ENCODE results near the gene IRF9.
"Not testable (repeated sequence)": the region's sequence is repeated elsewhere in the genome, so short reads cannot be mapped to it uniquely, and the experiment has no call there.

IRF9 gene

DNA sequence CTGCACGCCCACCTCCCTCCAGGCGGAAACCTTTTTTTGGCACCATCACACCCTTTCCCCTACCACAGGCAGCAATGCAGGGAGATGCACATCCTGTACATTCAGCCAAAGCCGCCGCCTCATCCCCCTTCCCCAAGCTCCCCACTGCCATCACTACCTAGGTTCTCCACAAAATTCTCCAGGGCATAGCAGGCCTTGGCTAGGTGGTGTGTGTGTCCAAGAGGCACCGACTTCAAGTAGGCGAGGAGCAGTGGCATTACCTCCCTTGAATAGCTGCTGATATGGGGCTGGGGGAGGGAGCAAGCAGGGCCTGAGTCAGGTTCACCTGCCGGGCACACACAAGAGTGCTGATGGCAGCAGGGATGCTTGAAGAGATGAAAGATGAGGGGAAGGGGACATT is 24.0 kb downstream of the IRF9 start:
- in situ Hi-C loops (cut with HindIII; ENCODE audit: low pct_ligation_motif_present, low pct_unique_long_range_greater_than_20kb, low sequenced_read_pairs) = no loop called here
- no peak for DNase-seq

DNA sequence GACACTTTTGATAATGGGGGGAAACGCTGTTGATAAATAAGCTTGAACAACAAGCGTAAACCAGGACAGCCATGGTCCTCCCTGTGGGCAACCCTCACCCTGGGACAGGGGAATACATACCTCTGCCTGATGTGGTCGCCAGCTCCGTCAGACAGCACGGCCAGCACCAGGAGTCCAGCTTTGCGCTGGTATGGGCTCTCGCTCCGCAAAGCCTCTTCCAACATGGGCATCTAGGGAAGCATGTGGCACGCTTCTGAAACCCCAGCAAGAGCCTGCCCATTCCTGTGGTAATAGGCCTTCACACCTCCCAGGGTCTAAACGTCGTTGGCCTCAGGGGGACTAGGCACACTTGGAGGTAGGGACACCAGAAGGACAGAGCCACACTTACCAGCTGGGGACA is 24.7 kb downstream of the IRF9 start:
- in situ Hi-C loops (cut with HindIII; ENCODE audit: low pct_ligation_motif_present, low pct_unique_long_range_greater_than_20kb, low sequenced_read_pairs) = no loop called here
- DNase-seq = no peak

DNA sequence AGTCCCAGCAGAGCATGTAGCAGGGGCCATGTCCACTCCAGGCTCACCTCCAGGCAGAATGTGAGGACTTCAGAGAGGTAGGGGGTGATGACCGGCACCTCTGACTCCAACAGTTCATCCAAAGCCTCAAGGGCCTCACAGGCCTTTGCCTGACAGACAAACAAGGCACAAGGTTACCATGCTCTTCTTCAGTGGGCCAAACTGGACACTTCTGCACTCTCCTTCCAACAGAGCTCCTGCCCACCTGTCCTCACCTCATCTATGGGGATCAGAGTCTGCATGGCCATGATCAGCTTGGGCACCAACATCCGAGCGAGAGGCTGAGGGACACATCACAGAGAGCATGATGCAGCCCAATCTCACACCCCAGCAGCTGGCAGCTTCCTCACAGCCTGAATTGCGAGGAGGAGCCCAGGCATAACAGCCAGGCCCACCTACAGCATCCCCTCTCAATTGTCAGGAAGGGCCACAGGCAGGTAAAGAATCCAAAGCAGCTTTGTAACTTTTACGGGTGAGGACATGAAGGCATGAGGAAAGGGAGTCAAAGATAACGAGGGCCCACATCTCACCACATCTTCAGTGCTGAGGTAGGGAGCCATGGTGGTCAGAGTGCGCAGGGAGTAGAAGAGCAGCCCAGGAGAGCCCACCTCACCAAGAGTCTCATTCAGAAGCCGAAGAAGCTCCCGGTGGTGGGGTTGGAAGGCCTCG is 25.9 kb downstream of the IRF9 start:
- DNase-seq = no peak
- in situ Hi-C loops (cut with HindIII; ENCODE audit: low pct_ligation_motif_present, low pct_unique_long_range_greater_than_20kb, low sequenced_read_pairs) = no loop called here

DNA sequence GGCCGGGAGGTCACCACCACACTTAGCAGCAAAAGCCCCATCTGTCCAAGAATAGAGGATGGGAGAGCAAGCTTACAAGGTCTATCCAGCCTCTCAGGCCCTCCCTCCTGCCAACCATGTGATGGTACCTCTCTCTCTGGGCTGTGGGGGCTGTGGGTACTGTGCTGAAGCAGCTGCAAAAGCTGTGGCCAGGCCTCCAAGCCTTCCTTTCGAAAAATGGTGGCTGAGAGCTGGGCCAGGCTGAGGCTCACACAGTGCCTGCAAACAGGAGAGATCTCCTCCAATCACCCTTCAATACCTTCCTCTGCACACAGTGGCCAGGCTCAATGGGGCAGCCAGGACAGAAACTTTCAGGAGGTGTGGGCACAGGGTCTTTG is 26.5 kb downstream of the IRF9 start:
- DNase-seq = no peak
- in situ Hi-C loops (cut with HindIII; ENCODE audit: low pct_ligation_motif_present, low pct_unique_long_range_greater_than_20kb, low sequenced_read_pairs) = no loop called here

DNA sequence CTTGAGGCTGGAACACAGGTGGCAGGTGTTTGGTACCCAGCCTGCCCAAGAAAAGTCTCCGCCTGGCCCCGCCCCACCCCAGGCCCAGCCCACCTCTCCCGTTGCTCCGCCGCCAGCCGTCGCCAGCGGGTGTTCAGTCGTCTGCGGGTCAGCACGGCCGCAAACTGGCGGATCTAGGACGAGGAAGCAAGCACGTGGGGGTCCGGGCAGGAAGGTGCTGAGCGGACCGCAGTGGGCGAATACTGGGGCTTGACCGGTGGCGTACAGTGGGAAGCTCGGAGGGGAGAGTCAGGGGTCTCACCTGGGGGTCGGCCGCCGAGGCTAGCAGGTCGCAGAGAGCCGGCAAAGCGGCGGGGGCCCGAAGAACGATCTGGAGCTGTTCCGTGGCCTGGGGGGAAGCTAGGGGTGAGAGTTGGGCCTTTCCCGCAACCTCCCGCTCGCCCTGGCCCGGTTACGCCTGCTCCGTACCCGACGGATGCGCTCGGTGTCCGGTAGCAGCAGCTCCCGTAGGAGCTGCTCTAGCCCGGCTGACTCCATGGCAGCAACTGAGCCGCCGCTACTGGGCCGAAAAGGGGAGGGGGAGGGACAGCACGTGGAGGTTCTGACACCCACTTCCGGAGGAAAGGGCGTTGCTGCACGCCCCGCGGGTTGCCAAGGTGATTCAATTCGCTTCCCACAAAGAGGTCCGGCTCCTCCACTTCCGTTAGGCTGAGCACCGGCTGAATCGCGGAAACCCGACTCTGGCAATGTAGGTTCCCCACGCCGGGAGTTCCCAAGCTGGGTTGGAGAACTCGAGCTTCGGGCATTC is 27.4 kb downstream of the IRF9 start, which contains the start of gene IPO4:
Gene IPO4 (minus strand): TSS at position 566 of the 808 bp plus-strand sequence. CDS start 29 bp downstream, at position 537.
- in situ Hi-C loops (cut with HindIII; ENCODE audit: low pct_ligation_motif_present, low pct_unique_long_range_greater_than_20kb, low sequenced_read_pairs) = no loop called here
- DNase-seq = peak; percentile 97

DNA sequence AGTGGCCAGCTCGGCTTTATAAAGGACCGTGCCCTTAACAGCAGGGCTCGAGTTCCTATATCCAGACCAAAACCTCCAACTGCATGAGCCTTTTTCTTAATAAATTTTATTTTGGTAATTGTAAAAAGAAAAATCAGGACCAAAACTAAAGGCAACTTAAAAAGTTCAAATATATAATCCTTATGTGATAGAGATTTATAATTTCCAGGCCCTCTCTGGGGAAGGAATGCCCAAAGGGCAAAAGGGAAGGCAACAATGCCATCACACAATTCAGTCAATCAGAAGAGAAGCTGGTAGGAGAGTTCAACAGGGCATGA is 28.0 kb downstream of the IRF9 start:
- in situ Hi-C loops (cut with HindIII; ENCODE audit: low pct_ligation_motif_present, low pct_unique_long_range_greater_than_20kb, low sequenced_read_pairs) = no loop called here
- no peak for DNase-seq

DNA sequence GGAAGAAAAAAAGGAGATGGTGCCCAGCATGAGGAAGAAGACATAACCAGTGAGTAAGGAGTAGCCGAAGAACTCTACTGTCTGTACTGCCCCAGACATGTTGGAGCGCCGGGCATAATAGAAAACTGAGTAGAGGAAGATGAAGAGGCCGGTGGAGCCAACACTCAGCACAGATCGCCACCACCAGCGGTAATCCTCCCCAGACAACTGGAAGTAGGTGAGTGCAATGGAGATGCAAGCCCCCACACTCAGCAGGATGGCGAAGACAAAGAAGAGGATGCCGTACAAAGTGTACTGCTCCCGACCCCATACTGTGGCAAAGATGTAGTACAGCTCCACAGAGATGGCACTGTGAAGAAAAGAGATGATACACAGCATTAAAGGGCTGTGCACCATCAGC is 28.4 kb downstream of the IRF9 start:
- DNase-seq = no peak
- in situ Hi-C loops (cut with HindIII; ENCODE audit: low pct_ligation_motif_present, low pct_unique_long_range_greater_than_20kb, low sequenced_read_pairs) = no loop called here

DNA sequence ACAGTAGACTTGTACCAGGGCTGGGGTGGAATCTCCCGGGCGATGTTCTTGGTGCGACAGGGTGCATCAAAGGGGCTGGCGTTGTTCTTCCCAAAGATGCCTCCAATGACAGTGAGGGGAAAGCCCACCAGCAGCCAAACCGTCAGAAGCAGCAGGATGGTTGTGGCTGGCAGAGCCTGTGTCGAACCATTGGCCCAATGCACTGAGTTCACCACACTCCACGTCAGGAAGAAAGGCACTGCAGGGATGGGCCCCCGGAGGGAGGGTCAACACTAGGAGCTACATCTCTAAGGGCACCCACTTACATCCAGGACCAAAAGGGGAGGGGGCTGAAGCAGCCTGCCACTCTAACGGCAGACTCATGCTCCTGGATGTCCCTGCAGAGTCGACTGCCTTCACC is 29.4 kb downstream of the IRF9 start:
- no peak for DNase-seq
- in situ Hi-C loops (cut with HindIII; ENCODE audit: low pct_ligation_motif_present, low pct_unique_long_range_greater_than_20kb, low sequenced_read_pairs) = no loop called here

DNA sequence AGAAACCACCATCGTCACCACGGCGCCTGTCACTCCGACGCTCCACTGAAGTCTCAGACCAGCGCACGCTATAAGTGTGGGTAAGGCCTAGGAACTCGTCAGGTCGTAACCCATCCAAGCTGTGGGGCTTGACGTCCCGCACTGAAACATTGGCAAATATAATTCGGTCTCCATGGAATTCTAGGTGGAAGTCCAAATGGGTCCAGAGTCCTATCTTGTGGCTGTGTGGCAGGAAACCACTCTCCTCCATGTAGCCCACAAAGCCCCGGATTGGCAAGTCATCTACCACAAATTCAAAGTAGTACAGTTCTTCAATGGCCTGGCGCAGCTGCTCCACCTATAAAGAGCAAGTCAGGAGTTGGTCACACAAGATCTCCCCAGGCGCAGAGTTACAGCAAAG is 31.9 kb downstream of the IRF9 start:
- DNase-seq = no peak
- in situ Hi-C loops (cut with HindIII; ENCODE audit: low pct_ligation_motif_present, low pct_unique_long_range_greater_than_20kb, low sequenced_read_pairs) = no loop called here

DNA sequence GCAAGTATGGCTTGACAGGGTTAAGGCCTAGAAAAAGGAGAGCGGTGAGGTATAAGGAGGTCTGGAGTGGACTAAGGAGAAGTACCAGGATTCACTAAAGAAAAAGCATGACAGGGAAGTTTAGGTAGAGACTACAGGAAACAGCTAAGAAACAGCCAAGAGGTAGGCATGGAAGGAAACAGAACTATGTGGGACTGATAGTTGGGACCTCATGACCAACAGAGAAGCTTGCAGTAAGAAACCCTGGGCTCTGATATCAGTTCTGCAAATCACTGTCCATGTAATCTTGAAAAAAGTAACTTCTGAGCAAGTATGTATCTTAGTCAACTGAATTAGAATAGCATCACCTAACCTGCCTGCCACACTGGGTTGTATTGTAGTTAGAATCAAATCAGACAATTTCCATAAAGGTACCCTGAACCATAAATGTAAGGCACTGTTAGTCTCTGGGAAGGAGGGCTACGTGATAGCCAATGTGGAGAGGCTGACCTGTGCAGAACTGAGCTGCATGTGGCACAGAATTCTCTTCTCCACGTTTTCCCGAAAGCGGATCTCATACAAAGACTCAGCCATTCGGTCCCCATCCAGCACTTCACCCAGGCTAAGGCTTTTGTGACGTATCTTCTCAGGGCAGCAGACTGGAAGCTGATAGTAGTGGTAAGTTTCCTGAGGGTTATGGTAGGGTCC is 33.3 kb downstream of the IRF9 start:
- no peak for DNase-seq
- in situ Hi-C loops (cut with HindIII; ENCODE audit: low pct_ligation_motif_present, low pct_unique_long_range_greater_than_20kb, low sequenced_read_pairs) = no loop called here

DNA sequence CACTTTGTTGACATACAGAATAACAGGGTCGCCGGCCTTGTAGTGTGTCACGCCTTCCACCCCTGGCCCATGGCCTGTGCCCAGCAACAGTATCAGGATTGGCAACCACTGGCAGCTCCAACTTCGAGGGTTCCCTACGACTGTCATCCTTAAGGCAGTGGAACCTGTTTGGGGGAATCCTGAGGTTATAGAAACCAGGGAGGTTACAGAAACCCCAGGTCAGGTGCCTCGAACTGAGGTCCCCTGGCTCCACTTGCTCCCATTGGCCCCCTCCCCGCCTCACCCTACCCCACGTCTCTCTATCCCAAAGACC is 33.8 kb downstream of the IRF9 start:
- no peak for DNase-seq
- in situ Hi-C loops (cut with HindIII; ENCODE audit: low pct_ligation_motif_present, low pct_unique_long_range_greater_than_20kb, low sequenced_read_pairs) = no loop called here

DNA sequence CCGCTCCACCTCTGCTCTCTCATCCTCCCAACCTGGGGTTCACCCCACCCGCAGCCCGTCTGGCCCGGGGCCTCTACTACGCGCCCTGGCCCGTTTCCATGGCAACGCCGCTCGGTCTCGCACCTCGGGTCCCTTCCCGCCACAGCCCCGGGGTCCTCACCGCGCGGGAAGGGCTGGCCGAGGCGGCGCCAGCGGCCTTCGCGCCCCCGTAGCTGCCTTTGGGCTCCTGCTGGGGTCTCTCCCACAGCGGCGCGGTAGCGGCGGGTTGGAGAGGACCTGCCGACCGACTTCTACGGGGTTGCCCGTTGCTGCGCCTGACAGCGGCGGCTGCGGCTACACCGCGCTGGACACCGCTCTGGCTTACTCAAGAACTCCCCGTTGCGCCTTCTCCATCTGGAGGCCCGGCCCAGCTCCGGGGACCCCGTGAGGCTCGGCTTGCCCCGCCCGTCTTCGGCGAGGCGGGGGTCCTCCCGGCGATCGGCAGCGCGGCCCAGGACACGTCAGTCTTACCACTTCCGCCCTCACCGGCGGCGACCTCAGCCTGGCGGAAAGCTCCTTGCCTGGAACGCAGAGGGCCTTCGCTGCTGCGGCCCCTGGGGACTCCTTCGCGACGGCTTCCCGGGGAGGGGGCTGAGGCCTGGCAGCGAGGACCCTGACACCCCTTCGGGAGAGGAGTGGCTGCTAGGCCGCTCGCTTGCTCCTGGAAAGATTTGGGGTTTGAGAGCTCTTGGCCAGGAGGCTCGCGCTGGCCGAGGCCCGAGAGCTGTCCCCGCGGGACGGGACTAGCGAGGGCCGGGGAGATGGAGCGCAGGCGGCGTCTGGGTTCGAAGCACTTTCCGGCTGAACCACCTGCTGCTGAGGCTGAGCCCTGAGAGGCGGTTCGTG is 34.4 kb downstream of the IRF9 start, which contains the start of gene TM9SF1:
Gene TM9SF1 (minus strand): TSS at position 256 of the 885 bp plus-strand sequence. CDS start 422 bp downstream, outside the sequence.
- DNase-seq = peak; percentile 75
- in situ Hi-C loops (cut with HindIII; ENCODE audit: low pct_ligation_motif_present, low pct_unique_long_range_greater_than_20kb, low sequenced_read_pairs) = no loop called here

DNA sequence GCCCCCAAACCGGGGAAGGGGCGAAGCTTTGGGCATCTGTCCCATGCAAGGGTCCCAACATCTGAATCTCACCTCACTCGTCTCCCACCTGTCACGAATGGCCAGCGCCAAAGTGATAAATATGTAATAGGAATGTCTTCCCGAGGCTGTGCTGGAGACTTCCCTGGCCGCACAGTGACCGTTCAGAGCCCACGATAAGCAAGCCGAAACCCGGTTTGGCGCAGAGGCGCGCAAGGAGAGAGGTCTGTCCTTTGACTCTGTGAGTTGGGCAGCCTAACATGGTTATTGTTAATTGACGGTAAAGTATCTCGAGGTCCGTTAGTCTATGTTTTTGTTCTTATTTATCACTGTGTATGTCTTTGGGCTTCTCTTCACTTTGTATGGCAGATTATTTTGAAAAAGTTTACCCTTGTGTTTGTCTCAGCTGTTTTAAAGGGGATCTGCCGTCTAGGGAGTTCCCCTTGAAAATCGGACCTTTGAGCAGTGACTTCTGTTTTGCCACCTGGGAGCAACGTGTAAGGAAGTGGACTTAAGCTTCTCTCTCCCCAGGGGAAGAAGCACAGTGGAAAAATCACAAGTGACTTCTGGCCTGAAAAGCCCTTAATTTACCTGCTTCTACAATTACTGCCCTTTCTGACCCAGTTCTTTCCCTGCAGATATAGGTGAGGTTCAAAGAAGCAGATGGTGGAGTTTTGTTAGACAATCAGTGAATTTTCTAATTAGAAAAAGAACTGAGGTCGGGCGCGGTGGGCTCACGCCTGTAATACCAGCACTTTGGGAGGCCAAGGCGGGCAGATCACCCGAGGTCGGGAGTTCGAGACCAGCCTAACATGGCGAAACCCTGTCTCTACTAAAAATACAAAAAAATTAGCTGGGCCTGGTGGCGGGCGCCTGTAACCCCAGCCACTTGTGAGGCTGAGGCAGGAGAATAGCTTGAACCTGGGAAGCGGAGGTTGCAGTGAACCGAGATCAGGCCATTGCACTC is 35.3 kb downstream of the IRF9 start:
- DNase-seq = peak; percentile 19
- in situ Hi-C loops (cut with HindIII; ENCODE audit: low pct_ligation_motif_present, low pct_unique_long_range_greater_than_20kb, low sequenced_read_pairs) = no loop called here

DNA sequence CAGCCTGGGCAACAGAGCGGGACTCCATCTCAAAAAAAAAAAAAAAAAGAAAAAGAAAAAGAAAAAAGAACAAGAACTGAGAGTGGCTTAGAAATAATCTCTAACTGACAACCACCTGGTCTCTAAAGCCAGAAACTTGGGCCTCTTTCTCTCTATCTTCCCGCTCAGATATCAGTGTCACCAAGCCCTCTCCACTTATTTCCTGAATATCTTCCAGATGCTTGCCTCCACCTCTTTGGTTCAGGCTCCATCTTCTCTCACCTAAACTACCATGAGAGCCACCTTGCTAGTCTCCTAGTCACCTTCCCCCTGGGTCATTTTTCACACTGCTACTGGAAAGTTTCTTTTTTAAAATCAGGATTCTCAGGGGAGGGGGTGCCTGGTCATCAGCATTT is 36.0 kb downstream of the IRF9 start:
- in situ Hi-C loops (cut with HindIII; ENCODE audit: low pct_ligation_motif_present, low pct_unique_long_range_greater_than_20kb, low sequenced_read_pairs) = no loop called here
- DNase-seq = no peak

DNA sequence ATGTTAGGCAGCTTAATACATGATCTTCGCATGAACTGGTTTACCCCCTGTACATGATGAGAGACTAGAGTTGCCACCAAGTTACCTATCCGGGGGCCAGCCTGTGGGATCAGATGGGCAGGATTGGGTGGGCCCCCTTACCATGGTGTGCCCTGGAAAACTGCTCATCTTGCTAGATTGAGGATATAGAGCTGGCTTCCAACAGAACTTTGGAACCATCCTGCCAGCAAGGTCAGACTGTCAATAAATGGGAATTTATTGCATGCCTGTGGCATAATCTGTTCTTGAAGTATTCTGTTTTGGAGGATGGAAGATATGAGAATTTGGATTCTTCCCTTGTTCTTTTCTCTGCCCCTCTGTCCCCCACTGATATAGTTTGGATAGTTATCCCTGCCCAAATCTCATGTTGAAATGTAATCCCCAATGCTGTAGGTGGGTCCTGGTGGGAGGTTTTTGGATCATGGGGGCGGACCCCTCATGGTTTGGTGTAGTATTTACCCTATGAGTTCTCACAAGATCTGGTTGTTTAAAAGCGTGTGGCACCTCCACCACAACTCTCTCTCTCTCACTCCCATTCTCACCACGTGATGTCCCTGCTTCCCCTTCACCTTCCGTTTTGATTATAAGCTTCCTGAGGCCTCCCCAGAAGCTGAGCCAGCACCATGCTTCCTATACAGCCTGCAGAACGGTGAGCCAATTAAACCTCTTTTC is 37.9 kb downstream of the IRF9 start:
- in situ Hi-C loops (cut with HindIII; ENCODE audit: low pct_ligation_motif_present, low pct_unique_long_range_greater_than_20kb, low sequenced_read_pairs) = no loop called here
- DNase-seq = no peak

DNA sequence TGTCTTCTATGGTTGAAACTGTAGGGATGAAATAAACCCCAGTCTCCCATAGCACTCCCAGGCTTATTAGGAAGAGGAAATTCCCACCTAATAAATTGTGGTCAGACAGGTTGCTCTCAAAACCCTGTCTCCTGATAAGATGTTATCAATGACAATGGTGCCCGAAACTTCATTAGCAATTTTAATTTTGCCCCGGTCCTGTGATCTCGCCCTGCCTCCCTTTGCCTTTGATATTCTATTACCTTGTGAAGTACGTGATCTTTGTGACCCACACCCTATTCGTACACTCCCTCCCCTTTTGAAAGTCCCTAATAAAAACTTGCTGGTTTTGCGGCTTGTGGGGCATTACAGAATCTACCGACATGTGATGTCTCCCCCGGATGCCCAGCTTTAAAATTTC is 41.5 kb downstream of the IRF9 start:
- in situ Hi-C loops (cut with HindIII; ENCODE audit: low pct_ligation_motif_present, low pct_unique_long_range_greater_than_20kb, low sequenced_read_pairs); DNase-seq: not testable (repeated sequence)

DNA sequence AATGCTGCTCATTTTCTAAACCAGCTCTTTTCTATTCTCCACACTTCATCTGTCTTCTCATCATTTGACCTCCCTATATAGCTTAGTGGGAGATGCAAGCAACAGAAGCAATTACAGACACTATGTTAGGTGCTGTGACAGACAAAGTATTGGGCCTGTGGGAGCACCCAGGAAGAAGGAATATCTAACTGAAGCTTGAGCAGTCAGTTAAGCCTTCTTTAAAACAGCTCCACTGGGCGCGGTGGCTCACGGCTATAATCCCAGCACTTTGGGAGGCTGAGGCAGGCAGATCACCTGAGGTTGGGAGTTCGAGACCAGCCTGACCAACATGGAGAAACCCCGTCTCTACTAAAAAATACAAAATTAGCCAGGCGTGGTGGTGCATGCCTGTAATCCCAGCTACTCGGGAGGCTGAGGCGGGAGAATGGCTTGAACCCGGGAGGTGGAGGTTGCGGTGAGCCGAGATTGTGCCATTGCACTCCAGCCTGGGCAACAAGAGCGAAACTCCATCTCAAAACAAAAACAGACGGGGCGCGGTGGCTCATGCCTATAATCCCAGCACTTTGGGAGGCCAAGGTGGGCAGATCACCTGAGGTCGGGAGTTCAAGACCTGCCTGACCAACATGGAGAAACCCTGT is 42.3 kb downstream of the IRF9 start:
- in situ Hi-C loops (cut with HindIII; ENCODE audit: low pct_ligation_motif_present, low pct_unique_long_range_greater_than_20kb, low sequenced_read_pairs); DNase-seq: not testable (repeated sequence)
